ENCODE measurements around the gene VCL.

Gene VCL

DNA sequence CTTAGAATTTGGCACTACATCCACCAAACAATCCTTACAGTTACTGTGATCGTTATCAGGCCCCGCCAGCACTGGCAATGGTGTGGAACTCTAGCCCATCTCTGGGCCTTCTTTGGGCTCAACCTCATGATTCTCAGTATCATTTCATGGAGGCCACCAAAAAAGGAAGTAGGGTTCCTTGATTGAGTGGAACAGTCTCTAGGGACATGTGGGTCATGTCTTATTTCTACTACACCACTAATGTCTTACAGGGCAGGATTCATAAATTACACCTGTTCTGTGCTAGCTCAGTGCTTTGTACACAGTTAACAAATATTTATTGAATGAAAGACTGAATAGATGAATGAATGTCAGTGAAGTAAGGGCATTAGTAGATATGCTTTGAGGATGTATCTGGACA lies 98.9 kb downstream of the VCL start:
- Histone ChIP-seq H3K27ac (no peak overlapping the region), H3K27me3 (replicated peaks) (no peaks in the 10 kb centered on the region), H3K36me3 (replicated peaks) (peaks cover 92% of the 10 kb centered on the region), H3K4me3 (ENCODE audit: low read depth, low read length) (no peak overlapping the region)
- in situ Hi-C loops (cut with HindIII; ENCODE audit: low pct_ligation_motif_present, low sequenced_read_pairs): no loop called here
- no peak for DNase-seq
- no peak for TF ChIP-seq CTCF (IDR thresholded peaks at IDR 0.05; ENCODE audit: low read depth, low read length, missing control alignments)

DNA sequence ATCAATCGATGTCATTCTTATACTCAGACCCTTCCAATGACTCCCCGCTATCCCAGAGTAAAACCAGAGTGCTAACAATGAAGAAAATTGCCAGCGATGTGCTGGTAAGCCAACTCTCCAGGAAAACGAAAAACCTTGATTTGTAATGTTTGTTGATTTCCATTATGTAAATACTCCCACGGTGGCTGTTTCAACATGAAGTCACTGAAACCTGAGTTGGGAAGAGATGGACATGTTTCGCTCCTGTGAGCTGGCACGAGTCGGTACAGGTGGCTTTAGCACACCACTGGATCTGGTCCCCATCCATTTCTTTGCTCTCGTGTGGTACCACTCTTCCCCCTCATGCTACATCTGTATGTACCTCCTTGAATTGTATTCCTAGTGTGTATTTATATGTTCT lies 99.9 kb downstream of the VCL start:
- in situ Hi-C loops (cut with HindIII; ENCODE audit: low pct_ligation_motif_present, low sequenced_read_pairs): no loop called here
- no peak for DNase-seq
- Histone ChIP-seq H3K4me3 (ENCODE audit: low read depth, low read length) (no peak overlapping the region), H3K27ac (no peak overlapping the region), H3K27me3 (replicated peaks) (no peaks in the 10 kb centered on the region), H3K36me3 (replicated peaks) (peaks cover 92% of the 10 kb centered on the region)
- no peak for TF ChIP-seq CTCF (IDR thresholded peaks at IDR 0.05; ENCODE audit: low read depth, low read length, missing control alignments)

DNA sequence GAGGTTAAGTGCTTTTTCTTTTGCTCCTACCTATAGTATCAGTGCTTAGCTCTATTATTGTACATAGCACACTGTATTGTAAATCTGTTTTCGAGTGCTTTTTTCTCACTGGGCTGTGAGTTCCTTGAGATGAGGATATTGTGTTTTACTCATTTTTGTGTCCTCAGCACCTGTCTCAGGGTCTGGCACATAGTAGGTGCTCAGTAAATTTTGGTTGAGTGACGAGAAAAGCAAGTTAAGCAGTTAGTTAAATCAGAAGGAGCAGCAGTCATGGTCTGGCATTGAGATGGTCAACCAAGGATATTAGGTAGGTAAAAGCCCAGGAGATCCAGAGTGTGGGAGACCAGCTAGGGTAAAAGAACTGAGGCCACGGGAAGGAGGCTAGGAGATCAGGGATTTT lies 101.5 kb downstream of the VCL start:
- TF ChIP-seq CTCF (IDR thresholded peaks at IDR 0.05; ENCODE audit: low read depth, low read length, missing control alignments): no peak
- in situ Hi-C loops (cut with HindIII; ENCODE audit: low pct_ligation_motif_present, low sequenced_read_pairs): no loop called here
- H3K27me3 ChIP-seq (replicated peaks): no peaks in the 10 kb centered on the region
- no peak for DNase-seq
- peaks cover 92% of the 10 kb centered on the region for H3K36me3 ChIP-seq (replicated peaks)
- no peak overlapping the region for H3K4me3 ChIP-seq (ENCODE audit: low read depth, low read length)
- H3K27ac ChIP-seq: no peak overlapping the region

DNA sequence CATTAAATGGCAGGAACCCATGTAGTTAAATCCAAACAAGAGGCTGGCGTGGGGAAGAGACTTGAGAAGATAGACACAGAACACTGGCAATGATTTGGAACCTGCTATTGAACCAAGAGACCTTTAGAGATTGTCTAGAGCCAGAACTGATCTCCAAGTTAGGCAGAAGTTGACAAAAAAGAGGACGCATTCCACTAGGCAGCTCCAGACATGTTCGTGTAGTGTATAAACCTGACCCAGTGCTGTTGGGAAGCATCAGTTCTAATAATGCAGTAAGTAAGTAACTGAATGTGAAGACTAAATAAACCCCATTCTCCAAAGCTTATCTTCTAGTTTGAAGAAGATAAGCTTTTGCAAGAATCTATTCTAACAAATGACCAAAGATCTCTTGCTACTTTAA lies 101.9 kb downstream of the VCL start:
- Histone ChIP-seq H3K36me3 (replicated peaks) (peaks cover 92% of the 10 kb centered on the region), H3K4me3 (ENCODE audit: low read depth, low read length) (no peak overlapping the region), H3K27ac (no peak overlapping the region), H3K27me3 (replicated peaks) (no peaks in the 10 kb centered on the region)
- in situ Hi-C loops (cut with HindIII; ENCODE audit: low pct_ligation_motif_present, low sequenced_read_pairs): no loop called here
- DNase-seq: no peak
- no peak for TF ChIP-seq CTCF (IDR thresholded peaks at IDR 0.05; ENCODE audit: low read depth, low read length, missing control alignments)

GRCh38 chr10:74103560-74104258 lies 105.8 kb downstream of the VCL start:
- no peaks in the 10 kb centered on the region for H3K27me3 ChIP-seq (replicated peaks)
- no peak overlapping the region for H3K27ac ChIP-seq
- in situ Hi-C loops (cut with HindIII; ENCODE audit: low pct_ligation_motif_present, low sequenced_read_pairs): no loop called here
- DNase-seq: peak; percentile 17
- TF ChIP-seq CTCF (IDR thresholded peaks at IDR 0.05; ENCODE audit: low read depth, low read length, missing control alignments): peak; percentile 69
- peaks cover 92% of the 10 kb centered on the region for H3K36me3 ChIP-seq (replicated peaks)
- no peak overlapping the region for H3K4me3 ChIP-seq (ENCODE audit: low read depth, low read length)

DNA sequence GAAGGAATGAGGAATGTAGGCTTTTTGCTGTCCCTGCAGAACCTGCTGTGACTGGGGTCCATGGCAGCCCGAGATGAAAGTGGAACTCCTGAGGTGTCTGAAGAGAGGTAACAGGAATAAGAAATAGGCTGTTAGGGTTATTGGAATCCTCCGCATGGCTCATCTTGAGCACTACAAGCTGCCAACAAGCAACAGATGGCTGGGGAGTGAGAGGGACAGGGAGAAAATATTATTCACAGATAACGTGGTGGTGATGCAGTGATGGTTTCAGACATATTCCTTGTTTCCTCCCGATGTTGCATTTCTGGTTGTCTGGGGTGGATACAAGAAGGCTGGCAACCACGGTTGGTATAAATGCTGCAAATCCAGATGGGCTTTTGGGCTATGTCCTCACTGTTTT lies 106.6 kb downstream of the VCL start:
- H3K27ac ChIP-seq: no peak overlapping the region
- H3K27me3 ChIP-seq (replicated peaks): no peaks in the 10 kb centered on the region
- in situ Hi-C loops (cut with HindIII; ENCODE audit: low pct_ligation_motif_present, low sequenced_read_pairs): no loop called here
- peaks cover 92% of the 10 kb centered on the region for H3K36me3 ChIP-seq (replicated peaks)
- no peak for TF ChIP-seq CTCF (IDR thresholded peaks at IDR 0.05; ENCODE audit: low read depth, low read length, missing control alignments)
- DNase-seq: no peak
- H3K4me3 ChIP-seq (ENCODE audit: low read depth, low read length): no peak overlapping the region
